GM12878 (cell line): Measurements from ENCODE around the gene MTM1. TPM values are rescaled to one million over a fixed set of nuclear protein-coding genes. Genes with fewer than 3 reads are reported as not detected.

Experiments used
- ATAC-seq: fragments of 200-7000 bp; cut with Tn5 transposase; 3 replicates; pipeline ENCODE4 v1.9.1; 2020; ENCODE audit warnings: mild to moderate bottlenecking, moderate library complexity
- BruUV-seq: library from RNA; stranded (reverse); fragments of 400-500 nt; replicated peaks from 2 replicates; lab custom pipeline; 2021; lab: Mats Ljungman, UMichigan
- CTCF ChIA-PET: fragments of 300-600 bp; sonication (Branson Sonifier 250); formaldehyde crosslinking; extraction: SDS; loops from one replicate; lab custom pipeline; 2021; ENCODE audit warnings: inconsistent platforms; lab: Yijun Ruan, JAX
- POLR2A ChIA-PET: fragments of 350-600 bp; formaldehyde crosslinking; extraction: SDS; loops from one replicate; lab custom pipeline; 2021; ENCODE audit warnings: inconsistent platforms; lab: Charles Lee
- RAD21 ChIA-PET: fragments of 300-600 bp; sonication (Branson Sonifier 250); formaldehyde crosslinking; loops from one replicate; lab custom pipeline; 2023; ENCODE audit warnings: antibody characterized with exemption; ENCODE audit not compliant: unreplicated experiment; lab: Charles Lee
- SMC1A ChIA-PET: fragments of 300-600 bp; sonication (Branson Sonifier 250); formaldehyde crosslinking; loops from one replicate; lab custom pipeline; 2023; ENCODE audit not compliant: unreplicated experiment, uncharacterized antibody; lab: Charles Lee
- DNase-seq: peaks from one replicate; pipeline ENCODE4 v3.0.0-alpha.2; 2011; ENCODE audit warnings: low read depth, low spot score
- FAIRE-seq: peaks from 3 replicates; lab custom pipeline; 2011; peaks lifted over from hg19 to GRCh38; lab: Jason Lieb, UNC
- H2AFZ ChIP-seq: 2 replicates; pipeline ENCODE4 v1.6.0; 2011; ENCODE audit warnings: low read depth, low read length, control low read depth; ENCODE audit not compliant: control insufficient read depth
- H3K27ac ChIP-seq: 2 replicates; pipeline ENCODE4 v1.5.1; 2011; ENCODE audit warnings: control low read depth; ENCODE audit not compliant: control insufficient read depth, insufficient read depth
- H3K27me3 ChIP-seq, 2 experiments: replicated peaks in 1 of 2; 2 replicates each; pipeline versions ENCODE4 v1.6.0 to v1.6.1; 2011; ENCODE audit warnings: low read length in 1 of 2; ENCODE audit not compliant: control insufficient read depth in 2 of 2, insufficient read depth in 2 of 2
- H3K36me3 ChIP-seq, 2 experiments: 2 replicates each; pipeline ENCODE4 v1.5.1; 2011; ENCODE audit warnings: low read length in 1 of 2; ENCODE audit not compliant: control insufficient read depth in 2 of 2, insufficient read depth in 2 of 2
- H3K4me1 ChIP-seq: 2 replicates; pipeline ENCODE4 v1.6.1; 2011; ENCODE audit warnings: mild to moderate bottlenecking, low read length, moderate library complexity, mixed read lengths; ENCODE audit not compliant: control insufficient read depth, insufficient read depth
- H3K4me2 ChIP-seq: 2 replicates; pipeline ENCODE4 v1.6.0; 2011; ENCODE audit warnings: control low read depth; ENCODE audit not compliant: control insufficient read depth, insufficient read depth
- H3K4me3 ChIP-seq: fragments of 200-600 bp; sonication (generic); 2 replicates; pipeline ENCODE4 v1.5.1; 2016
- H3K79me2 ChIP-seq: 2 replicates; pipeline ENCODE4 v1.6.0; 2011; ENCODE audit warnings: low read length; ENCODE audit not compliant: control insufficient read depth, insufficient read depth
- H3K9ac ChIP-seq: 2 replicates; pipeline ENCODE4 v1.8.0; 2011; ENCODE audit warnings: low read length, control low read depth, mixed read lengths; ENCODE audit not compliant: control insufficient read depth, insufficient read depth
- H3K9me3 ChIP-seq: replicated peaks from 3 replicates; pipeline ENCODE4 v1.5.1; 2011; ENCODE audit warnings: mild to moderate bottlenecking, low read length; ENCODE audit not compliant: control insufficient read depth, insufficient read depth
- H4K20me1 ChIP-seq: 2 replicates; pipeline ENCODE4 v1.6.0; 2011; ENCODE audit not compliant: control insufficient read depth, insufficient read depth
- CBX3 ChIP-seq: fragments of 200-600 bp; sonication (generic); IDR thresholded peaks from 2 replicates; pipeline ENCODE4 v1.6.1; 2016; ENCODE audit warnings: low read depth, borderline replicate concordance
- ESRRA ChIP-seq: IDR thresholded peaks from 2 replicates; pipeline ENCODE4 v1.6.1; 2012; ENCODE audit warnings: mild to moderate bottlenecking, low read length, improper control_type of control experiment
- IRF4 ChIP-seq: IDR thresholded peaks from 2 replicates; pipeline ENCODE4 v1.6.1; 2011; ENCODE audit warnings: low read depth, low read length
- JUNB ChIP-seq: IDR thresholded peaks from 2 replicates; pipeline ENCODE4 v1.6.1; 2016; ENCODE audit warnings: antibody characterized with exemption, mild to moderate bottlenecking
- MXI1 ChIP-seq: fragments of 150-350 bp; IDR thresholded peaks from 2 replicates; pipeline ENCODE4 v1.6.1; 2011; ENCODE audit warnings: low read depth, mild to moderate bottlenecking, inconsistent platforms, low read length, improper control_type of control experiment
- PAX8 ChIP-seq: fragments of 450-650 bp; IDR thresholded peaks from 2 replicates; pipeline ENCODE4 v1.6.1; 2017; ENCODE audit warnings: mild to moderate bottlenecking, moderate library complexity
- RUNX3 ChIP-seq: IDR thresholded peaks from 2 replicates; pipeline ENCODE4 v1.6.1; 2012; ENCODE audit warnings: low read length, inconsistent platforms
- WGBS: methylation state at CpG from one replicate; pipeline ENCODE4 v1.1.6; 2016; ENCODE audit warnings: low lambda C conversion rate; ENCODE audit not compliant: insufficient replicate concordance, insufficient coverage; ENCODE audit errors: missing lambda C conversion rate; 5-methylcytosine and 5-hydroxymethylcytosine counted together
- in situ Hi-C: fragments of 300-500 bp; cut with MboI; formaldehyde crosslinking; loops from 9 replicates; pipeline ENCODE4 v1.14.3; 2018; ENCODE audit warnings: mixed read lengths
- intact Hi-C: fragments of 100-400 bp; cut with micrococcal nuclease; formaldehyde crosslinking; loops from one replicate; pipeline ENCODE4 v1.14.2; 2022; ENCODE audit not compliant: unreplicated experiment
- polyA plus RNA-seq, 11 experiments: library from polyadenylated mRNA; depleted of rRNA in 4 of 11; unstranded in 6 of 11; stranded (reverse) in 5 of 11; fragments of >200 nt; fragmentation: Nextera tagmentation in 4 of 11; fragmentation: Illumina TruSeq in 1 of 11; extraction: Ambion mirVana in 4 of 11; extraction: Trizol in 1 of 11; gene quantifications; 1 replicate in 1 of 11; 2 replicates in 10 of 11; pipeline versions ENCODE4 v1.2.1 to v1.2.3, GENCODE V29; 2011 to 2016; ENCODE audit warnings: inconsistent platforms in 2 of 11, missing spikeins in 2 of 11, low read depth in 1 of 11
- total RNA-seq, 4 experiments: library from RNA; depleted of rRNA in 3 of 4; stranded (reverse); fragments of >200 nt in 3 of 4; fragmentation: Illumina TruSeq in 1 of 4; extraction: Trizol in 1 of 4; gene quantifications; 2 replicates each; pipeline versions ENCODE4 v1.2.1 to v1.2.3, GENCODE V29; 2013 to 2021
- TF ChIP-seq, protein P1 (sequence below): IDR thresholded peaks from 2 replicates; pipeline ENCODE4 v1.6.1; 2012; ENCODE audit warnings: improper control_type of control experiment, low read depth, low read length; ENCODE audit not compliant: insufficient replicate concordance
- TF ChIP-seq, protein P2 (sequence below): fragments of 450-650 bp; formaldehyde crosslinking; IDR thresholded peaks from 2 replicates; pipeline ENCODE4 v1.4.0; 2020; ENCODE audit warnings: mild to moderate bottlenecking, moderate library complexity

The MTM1 gene
- total and polyA plus RNA-seq, 10 of the 15 experiments (the other 5 are each of a cell fraction or from before 2014, with no cell fraction given), result 3.9 to 13.3 (median 8.4) TPM

DNA sequence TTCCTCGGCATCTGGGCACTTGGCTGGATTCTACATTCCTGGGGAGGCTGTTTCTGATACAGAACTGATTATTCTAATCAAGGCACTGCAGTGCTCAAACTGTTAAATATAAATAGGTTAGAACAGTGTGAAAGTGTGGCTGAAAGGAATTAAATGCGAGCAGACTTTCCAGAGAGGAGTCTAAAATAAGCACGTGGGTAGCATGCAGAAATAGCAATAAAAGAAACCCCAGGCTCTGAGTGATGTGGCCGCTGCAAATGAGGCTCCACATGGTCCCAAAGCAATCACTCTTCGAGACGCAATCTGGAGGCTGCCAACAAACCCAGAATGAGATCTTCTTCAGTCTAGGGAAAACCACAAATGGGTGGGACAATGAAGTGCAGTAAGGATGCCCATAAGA lies 30.6 kb upstream of the MTM1 start:
- ChIA-PET CTCF (no interaction called here), RAD21 (no interaction called here)
- in situ Hi-C loops, result no loop called here
- FAIRE-seq (no peak), ATAC-seq (no peak), DNase-seq (no peak)
- H3K36me3 ChIP-seq, result no peaks in the 10 kb centered on the region
- no peak overlapping the region for H3K9ac ChIP-seq
- no peak overlapping the region for H3K27ac ChIP-seq
- H3K27me3 ChIP-seq, result no peaks in the 10 kb centered on the region
- H4K20me1 ChIP-seq, result no peaks in the 10 kb centered on the region
- H3K79me2 ChIP-seq, result no peaks in the 10 kb centered on the region
- BruUV-seq, result no TSS peak
- H3K4me1 ChIP-seq, result no peaks in the 10 kb centered on the region
- TF ChIP-seq PAX8 (no peak), ESRRA (no peak), MXI1 (no peak), CBX3 (no peak), RUNX3 (no peak), IRF4 (no peak), JUNB (no peak)
- TF ChIP-seq, protein P1, sequence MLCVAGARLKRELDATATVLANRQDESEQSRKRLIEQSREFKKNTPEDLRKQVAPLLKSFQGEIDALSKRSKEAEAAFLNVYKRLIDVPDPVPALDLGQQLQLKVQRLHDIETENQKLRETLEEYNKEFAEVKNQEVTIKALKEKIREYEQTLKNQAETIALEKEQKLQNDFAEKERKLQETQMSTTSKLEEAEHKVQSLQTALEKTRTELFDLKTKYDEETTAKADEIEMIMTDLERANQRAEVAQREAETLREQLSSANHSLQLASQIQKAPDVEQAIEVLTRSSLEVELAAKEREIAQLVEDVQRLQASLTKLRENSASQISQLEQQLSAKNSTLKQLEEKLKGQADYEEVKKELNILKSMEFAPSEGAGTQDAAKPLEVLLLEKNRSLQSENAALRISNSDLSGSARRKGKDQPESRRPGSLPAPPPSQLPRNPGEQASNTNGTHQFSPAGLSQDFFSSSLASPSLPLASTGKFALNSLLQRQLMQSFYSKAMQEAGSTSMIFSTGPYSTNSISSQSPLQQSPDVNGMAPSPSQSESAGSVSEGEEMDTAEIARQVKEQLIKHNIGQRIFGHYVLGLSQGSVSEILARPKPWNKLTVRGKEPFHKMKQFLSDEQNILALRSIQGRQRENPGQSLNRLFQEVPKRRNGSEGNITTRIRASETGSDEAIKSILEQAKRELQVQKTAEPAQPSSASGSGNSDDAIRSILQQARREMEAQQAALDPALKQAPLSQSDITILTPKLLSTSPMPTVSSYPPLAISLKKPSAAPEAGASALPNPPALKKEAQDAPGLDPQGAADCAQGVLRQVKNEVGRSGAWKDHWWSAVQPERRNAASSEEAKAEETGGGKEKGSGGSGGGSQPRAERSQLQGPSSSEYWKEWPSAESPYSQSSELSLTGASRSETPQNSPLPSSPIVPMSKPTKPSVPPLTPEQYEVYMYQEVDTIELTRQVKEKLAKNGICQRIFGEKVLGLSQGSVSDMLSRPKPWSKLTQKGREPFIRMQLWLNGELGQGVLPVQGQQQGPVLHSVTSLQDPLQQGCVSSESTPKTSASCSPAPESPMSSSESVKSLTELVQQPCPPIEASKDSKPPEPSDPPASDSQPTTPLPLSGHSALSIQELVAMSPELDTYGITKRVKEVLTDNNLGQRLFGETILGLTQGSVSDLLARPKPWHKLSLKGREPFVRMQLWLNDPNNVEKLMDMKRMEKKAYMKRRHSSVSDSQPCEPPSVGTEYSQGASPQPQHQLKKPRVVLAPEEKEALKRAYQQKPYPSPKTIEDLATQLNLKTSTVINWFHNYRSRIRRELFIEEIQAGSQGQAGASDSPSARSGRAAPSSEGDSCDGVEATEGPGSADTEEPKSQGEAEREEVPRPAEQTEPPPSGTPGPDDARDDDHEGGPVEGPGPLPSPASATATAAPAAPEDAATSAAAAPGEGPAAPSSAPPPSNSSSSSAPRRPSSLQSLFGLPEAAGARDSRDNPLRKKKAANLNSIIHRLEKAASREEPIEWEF, result no peak
- TF ChIP-seq, protein P2, sequence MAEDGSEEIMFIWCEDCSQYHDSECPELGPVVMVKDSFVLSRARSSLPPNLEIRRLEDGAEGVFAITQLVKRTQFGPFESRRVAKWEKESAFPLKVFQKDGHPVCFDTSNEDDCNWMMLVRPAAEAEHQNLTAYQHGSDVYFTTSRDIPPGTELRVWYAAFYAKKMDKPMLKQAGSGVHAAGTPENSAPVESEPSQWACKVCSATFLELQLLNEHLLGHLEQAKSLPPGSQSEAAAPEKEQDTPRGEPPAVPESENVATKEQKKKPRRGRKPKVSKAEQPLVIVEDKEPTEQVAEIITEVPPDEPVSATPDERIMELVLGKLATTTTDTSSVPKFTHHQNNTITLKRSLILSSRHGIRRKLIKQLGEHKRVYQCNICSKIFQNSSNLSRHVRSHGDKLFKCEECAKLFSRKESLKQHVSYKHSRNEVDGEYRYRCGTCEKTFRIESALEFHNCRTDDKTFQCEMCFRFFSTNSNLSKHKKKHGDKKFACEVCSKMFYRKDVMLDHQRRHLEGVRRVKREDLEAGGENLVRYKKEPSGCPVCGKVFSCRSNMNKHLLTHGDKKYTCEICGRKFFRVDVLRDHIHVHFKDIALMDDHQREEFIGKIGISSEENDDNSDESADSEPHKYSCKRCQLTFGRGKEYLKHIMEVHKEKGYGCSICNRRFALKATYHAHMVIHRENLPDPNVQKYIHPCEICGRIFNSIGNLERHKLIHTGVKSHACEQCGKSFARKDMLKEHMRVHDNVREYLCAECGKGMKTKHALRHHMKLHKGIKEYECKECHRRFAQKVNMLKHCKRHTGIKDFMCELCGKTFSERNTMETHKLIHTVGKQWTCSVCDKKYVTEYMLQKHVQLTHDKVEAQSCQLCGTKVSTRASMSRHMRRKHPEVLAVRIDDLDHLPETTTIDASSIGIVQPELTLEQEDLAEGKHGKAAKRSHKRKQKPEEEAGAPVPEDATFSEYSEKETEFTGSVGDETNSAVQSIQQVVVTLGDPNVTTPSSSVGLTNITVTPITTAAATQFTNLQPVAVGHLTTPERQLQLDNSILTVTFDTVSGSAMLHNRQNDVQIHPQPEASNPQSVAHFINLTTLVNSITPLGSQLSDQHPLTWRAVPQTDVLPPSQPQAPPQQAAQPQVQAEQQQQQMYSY (CRISPR knock-in tag), result no peak
- TF ChIP-seq, all 136 proteins: peak for 0
- Histone ChIP-seq H3K9me3 (peaks cover 4% of the 10 kb centered on the region; the same call in 1 of the 3 replicates), H3K4me2 (no peak overlapping the region), H2AFZ (no peak overlapping the region), H3K4me3 (no peak overlapping the region)
- SMC1A ChIA-PET, result no interaction called here
- POLR2A ChIA-PET, result no interaction called here
- 8% methylated on average over 6 of the region's 6 CpGs for WGBS
- intact Hi-C loops, result no loop called here
